ENCODE measurements around the gene SLC16A11.
A peak's percentile ranks its signal among the peaks of the same experiment; 100 is the strongest.

SLC16A11 gene

DNA sequence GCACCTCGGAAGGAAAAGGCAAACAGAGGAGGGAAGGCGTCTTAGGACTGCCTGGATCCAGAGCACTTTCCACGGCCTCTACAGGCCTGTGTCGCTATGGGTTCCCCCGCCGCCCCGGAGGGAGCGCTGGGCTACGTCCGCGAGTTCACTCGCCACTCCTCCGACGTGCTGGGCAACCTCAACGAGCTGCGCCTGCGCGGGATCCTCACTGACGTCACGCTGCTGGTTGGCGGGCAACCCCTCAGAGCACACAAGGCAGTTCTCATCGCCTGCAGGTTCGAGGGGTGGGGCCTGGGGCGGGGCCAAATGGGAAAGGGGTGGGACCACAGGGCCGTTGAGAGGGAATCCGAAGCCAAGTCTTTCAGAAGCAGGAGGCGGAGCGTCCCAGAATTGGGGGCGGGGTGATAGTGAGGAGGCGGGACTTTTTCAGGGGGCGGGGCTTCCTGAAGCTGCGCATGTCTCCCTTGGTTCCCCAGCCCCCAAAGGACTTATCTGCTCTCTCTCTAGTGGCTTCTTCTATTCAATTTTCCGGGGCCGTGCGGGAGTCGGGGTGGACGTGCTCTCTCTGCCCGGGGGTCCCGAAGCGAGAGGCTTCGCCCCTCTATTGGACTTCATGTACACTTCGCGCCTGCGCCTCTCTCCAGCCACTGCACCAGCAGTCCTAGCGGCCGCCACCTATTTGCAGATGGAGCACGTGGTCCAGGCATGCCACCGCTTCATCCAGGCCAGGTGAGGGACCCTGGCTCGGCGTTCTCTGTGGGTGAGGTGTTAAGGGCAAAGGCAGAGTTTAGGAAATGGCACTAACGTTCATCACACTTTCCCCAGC, 20.1 kb downstream of the SLC16A11 start:
- Mint-ChIP-seq H3K4me1 (ENCODE audit: low read depth) (peaks cover 29% of the 10 kb centered on the region), H3K27me3 (peaks cover 11% of the 10 kb centered on the region), H3K9me3 (no peaks in the 10 kb centered on the region), H3K27ac (peak overlapping the region; percentile 77), H3K4me3 (peak overlapping the region; percentile 46), H3K36me3 (ENCODE audit: low read depth) (no peaks in the 10 kb centered on the region)
- DNase-seq = peak; percentile 97

DNA sequence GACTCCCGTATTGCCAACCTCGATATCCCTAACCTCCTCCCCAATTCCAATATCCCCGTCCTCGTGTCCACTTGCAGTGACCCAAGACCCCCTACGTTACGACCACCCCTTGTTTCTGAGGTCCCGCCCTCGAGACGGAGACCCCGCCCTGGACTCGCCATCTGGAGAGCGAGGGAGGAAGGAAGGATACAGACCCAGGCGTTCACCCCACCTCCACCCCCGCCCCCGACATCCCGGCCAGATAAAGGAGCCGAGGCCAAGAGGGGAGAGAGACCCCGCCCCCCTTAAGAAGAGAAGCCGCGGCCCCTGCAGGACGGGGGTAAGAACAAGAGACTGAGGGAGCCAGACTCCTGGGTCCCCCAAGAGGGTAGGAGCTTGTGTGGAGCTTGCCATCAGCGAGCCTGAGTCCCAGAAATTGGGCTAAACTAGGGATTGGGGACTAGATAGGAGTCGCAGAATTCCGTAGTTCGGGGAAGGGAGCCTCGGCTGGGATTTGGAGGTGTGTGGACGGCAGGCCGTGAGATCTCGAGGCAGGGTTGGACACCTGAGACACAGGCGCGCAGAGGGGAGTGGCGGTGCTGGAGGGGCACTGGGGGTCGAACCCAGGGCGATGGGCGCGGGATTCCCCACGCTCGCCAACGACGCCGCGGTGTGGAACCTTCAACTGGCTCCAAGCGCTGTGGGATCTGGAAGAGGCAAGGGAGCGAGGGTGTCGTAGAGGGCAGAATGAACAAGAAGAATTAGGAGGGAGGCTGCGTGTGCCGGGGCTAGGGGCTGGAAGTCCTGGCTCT, 20.9 kb downstream of the SLC16A11 start, which contains the start of gene BCL6B:
Gene BCL6B, plus strand, starts transcription at position 270 of the 791 bp plus-strand sequence. CDS start 622 bp downstream, outside the sequence.
- DNase-seq = peak; percentile 47
- H3K4me1 Mint-ChIP-seq (ENCODE audit: low read depth) = peaks cover 34% of the 10 kb centered on the region
- H3K4me3 Mint-ChIP-seq = peak within 1 kb of the TSS; percentile 46
- H3K9me3 Mint-ChIP-seq = no peaks in the 10 kb centered on the region
- H3K27me3 Mint-ChIP-seq = peaks cover 11% of the 10 kb centered on the region
- no peaks in the 10 kb centered on the region for H3K36me3 Mint-ChIP-seq (ENCODE audit: low read depth)
- peak within 1 kb of the TSS; percentile 77 for H3K27ac Mint-ChIP-seq

DNA sequence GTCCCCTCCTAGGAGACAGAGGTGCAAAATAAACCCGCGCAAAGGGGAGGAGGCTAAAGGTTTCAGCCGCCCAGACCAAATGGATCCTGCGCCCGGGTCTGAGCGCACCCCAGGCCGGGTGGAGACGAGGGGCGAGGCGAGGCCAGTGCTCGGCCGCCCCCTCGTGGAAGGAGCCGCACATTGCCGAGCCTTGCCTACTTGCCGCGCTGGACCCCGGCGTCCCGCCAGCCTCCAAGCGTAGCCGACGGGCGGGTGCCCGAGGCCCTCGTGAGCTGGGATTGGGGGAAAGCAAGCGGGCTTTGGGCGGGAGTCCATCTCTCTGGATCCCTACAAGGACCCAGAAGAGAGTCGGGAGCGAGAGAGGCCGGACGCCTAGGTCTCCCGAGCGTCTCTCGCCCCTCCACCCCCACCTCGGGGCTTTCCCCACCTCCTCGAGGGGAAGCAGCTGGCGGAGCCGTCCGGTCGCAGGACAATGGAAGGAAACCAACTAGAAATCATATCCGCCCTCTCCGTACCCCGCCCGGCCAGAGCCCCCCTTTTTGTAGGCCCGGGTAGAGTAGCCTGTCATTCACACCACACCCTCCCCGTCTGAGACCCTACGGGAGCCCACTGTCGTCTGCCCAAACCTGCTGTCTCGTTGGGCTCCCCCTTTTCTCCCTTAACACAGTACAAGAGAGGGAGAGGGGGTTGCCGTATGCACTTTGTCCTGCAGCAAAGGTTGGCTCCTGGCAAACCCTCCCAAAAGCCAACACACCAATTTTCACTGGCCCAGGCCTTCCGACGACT, 21.7 kb downstream of the SLC16A11 start:
- Mint-ChIP-seq H3K9me3 (no peaks in the 10 kb centered on the region), H3K27ac (no peak overlapping the region), H3K4me1 (ENCODE audit: low read depth) (peaks cover 42% of the 10 kb centered on the region), H3K36me3 (ENCODE audit: low read depth) (peaks cover 7% of the 10 kb centered on the region), H3K27me3 (peaks cover 11% of the 10 kb centered on the region), H3K4me3 (peak overlapping the region; percentile 44)
- DNase-seq = peak; percentile 90

DNA sequence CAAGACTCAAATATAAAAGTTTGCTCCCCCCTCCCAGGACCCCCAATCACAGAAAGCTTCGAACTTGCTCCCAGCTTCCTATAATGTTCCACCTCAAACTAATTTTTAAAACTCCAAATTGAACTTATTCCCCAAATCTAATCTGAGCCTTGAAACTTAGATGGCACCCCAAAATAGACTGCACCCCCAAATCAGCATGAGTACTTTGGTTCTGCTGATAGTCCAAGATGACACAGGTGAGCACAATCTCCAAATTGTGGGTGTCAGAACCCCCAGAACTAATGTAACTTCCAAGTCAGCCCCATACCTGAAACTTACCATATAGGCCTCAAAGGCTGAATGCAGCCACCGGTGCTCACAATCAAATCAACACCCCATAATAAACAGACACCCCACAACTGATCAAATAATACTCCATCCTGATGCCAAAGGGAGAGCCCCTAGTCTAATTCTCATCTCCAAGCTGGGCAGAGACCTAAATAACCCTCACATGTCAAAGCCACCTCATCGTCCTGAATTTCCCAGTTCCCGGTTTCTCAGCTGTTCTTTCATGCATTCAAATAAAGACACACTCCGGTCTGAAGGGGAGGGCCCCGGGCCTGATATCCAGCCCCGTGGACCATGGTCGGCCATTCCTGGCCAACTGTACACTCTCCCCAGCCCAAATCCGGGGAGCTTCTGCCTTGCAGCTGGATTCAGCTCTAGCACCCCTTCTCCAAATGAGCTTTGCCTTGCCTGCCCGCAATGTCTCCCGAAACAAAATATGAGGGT, 22.8 kb downstream of the SLC16A11 start:
- Mint-ChIP-seq H3K4me3 (no peak overlapping the region), H3K36me3 (ENCODE audit: low read depth) (peaks cover 18% of the 10 kb centered on the region), H3K9me3 (no peaks in the 10 kb centered on the region), H3K27ac (no peak overlapping the region), H3K4me1 (ENCODE audit: low read depth) (peaks cover 53% of the 10 kb centered on the region), H3K27me3 (peaks cover 11% of the 10 kb centered on the region)
- no peak for DNase-seq

DNA sequence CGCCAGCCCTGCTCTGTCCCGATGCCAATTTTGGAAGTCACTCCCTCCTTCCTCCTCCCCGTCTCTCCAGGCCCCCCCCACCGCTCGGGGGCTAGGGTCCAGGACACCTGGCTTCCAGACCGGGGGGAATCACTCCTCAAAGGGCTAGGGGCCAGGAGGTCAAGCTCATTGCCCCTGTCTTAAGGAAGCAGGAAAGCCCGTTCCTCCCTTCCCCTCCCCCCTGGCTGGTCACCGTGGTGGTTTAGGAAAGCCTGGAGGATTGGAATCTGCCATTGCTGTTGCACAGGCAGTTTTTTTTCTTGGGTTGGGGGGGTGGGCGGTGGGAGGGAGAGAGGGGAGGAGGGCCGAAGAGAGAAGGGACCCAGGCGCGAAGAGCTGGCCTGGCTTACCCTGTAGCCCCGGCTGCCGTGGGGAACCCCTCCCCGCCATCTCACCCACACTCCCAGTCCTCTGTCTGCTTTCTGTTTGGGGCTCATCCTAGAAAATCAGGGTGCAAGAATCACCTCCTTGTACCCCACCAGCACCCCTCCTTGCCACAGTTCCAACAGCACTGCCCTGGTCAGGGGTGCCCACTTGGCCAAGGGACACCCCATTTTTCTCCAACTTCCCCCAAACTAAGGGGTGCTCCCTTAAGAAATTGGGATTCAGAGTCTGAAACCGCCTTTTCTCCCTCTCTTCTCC, 23.9 kb downstream of the SLC16A11 start:
- Mint-ChIP-seq H3K4me1 (ENCODE audit: low read depth) (peaks cover 64% of the 10 kb centered on the region), H3K36me3 (ENCODE audit: low read depth) (peaks cover 30% of the 10 kb centered on the region), H3K27ac (no peak overlapping the region), H3K27me3 (peaks cover 11% of the 10 kb centered on the region), H3K9me3 (no peaks in the 10 kb centered on the region), H3K4me3 (no peak overlapping the region)
- no peak for DNase-seq

DNA sequence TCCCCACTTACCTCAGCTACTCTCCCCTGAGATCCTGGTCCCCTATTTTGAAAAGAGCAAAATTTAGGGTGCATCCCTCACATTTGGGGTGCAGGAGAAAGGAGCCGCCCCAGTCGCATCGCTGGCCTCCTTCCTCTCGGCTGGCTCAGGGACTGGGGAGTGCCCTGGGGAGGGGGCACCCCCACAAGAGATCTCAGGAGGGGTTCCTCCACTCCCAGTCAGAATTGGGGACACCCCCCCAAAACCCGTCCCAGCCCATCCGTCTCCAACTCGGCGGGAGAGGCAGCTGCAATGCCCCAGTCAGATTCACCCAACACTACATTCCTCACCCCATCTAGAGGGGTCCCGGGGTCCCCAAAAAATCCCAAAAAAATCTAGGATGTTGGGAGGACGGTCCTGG, 24.5 kb downstream of the SLC16A11 start:
- peaks cover 32% of the 10 kb centered on the region for H3K36me3 Mint-ChIP-seq (ENCODE audit: low read depth)

DNA sequence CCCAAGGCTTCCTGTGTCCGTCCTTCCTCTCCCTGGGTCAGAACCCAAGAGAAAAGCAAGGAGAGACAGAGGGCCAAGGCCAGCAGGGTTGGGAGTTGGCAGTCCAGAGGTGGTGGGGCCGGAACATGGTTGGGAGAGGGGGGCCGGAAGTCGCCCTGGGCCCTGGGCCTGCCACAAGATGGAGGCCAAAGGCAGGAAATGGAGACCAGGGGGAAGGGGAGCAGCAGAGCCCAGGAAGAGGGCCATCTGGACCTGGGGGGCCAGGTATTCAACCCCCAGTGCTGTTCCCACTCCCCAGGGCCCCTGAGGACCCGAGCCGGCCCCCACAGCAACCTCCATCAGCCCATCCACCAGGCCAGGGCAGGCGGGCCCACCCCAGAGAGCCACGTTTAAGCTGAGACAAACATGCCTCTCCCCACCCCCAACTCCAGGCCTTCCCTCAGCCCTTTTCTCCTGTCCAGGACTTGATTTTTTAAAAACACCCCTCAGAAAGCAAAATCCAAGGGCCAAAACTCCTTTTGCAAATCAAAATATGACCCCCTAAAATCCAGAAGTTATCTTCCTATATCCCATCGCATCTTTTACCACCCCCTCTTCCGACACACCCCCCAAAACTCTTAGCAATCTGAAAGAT, 25.4 kb downstream of the SLC16A11 start:
- H3K4me3 Mint-ChIP-seq = no peak overlapping the region
- peaks cover 59% of the 10 kb centered on the region for H3K4me1 Mint-ChIP-seq (ENCODE audit: low read depth)
- peaks cover 41% of the 10 kb centered on the region for H3K36me3 Mint-ChIP-seq (ENCODE audit: low read depth)
- H3K9me3 Mint-ChIP-seq = no peaks in the 10 kb centered on the region
- H3K27me3 Mint-ChIP-seq = peaks cover 9% of the 10 kb centered on the region
- no peak overlapping the region for H3K27ac Mint-ChIP-seq
- DNase-seq = no peak

More for the DNA sequence above, 24.5 kb downstream of the SLC16A11 start:
- H3K4me3 Mint-ChIP-seq = no peak overlapping the region
- H3K27me3 Mint-ChIP-seq = peaks cover 11% of the 10 kb centered on the region
- H3K4me1 Mint-ChIP-seq (ENCODE audit: low read depth) = peaks cover 64% of the 10 kb centered on the region
- H3K27ac Mint-ChIP-seq = no peak overlapping the region
- DNase-seq = no peak
- H3K9me3 Mint-ChIP-seq = no peaks in the 10 kb centered on the region

DNA sequence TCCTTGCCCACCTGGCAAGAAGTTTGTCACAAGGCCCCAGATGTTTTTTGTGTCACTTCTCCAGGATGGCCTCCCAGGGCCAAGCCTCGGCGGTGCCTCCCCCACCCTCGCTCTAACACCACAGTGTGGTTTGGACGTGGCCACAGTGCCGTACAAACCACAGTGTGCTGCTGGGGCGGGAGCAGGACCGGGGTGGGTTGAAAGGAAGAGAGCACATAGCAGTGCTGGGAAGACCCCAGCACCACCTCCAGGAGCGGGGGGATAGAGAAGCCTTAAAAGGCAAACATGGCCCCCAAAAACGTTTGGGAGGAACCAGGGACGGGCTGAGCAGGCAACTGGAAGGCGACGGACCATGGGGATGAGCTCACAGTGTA, 26.1 kb downstream of the SLC16A11 start:
- Mint-ChIP-seq H3K4me1 (ENCODE audit: low read depth) (peaks cover 54% of the 10 kb centered on the region), H3K27ac (peak overlapping the region; percentile 9), H3K9me3 (no peaks in the 10 kb centered on the region), H3K4me3 (no peak overlapping the region), H3K36me3 (ENCODE audit: low read depth) (peaks cover 48% of the 10 kb centered on the region), H3K27me3 (peaks cover 4% of the 10 kb centered on the region)
- no peak for DNase-seq

DNA sequence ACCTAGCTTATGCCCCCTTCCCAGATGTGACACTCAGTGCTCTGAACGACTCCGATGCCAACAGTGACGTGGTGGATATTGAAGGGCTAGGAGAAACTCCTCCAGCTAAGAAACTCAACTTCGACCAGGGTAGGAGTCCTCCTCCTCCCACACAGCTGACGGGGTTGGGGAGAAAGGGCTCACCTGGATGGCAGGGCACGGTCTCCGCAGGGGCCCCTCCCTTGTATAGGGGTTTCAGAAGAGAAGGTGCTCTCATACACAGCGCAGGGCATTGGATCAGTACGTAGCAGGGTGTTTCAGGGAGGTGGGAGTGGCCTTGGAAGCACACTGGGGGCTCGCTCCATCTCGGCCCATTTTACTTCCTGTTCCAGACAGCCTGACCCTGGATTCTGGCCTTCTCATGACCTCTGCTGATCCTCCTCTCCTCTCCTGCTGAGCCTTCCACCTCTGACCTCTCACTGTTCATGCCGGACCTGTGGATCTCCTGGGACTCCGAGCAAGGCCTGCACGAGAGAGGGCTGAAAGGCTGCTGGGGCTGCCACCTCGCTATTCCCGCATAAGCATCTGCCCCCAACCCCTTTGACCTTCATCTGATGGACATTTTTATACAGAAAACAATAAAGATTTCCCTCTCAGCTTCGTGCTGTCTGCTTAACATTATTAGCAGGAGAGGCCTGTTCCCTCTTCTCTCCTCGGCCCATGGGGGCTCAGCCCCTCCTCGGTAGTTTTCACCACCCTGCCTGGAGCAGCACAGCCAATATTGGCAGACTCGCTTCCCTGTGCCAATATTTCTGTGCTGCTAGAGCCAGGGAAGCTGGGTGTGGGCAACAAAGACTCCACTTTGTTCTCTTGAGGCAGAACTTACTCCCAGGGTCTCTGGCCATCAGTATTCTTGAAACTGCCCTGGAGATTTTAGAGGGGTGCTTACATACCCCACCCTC, 26.7 kb downstream of the SLC16A11 start:
- Mint-ChIP-seq H3K27ac (peak overlapping the region; percentile 98), H3K27me3 (no peaks in the 10 kb centered on the region), H3K9me3 (no peaks in the 10 kb centered on the region), H3K36me3 (ENCODE audit: low read depth) (peaks cover 52% of the 10 kb centered on the region), H3K4me3 (peak overlapping the region; percentile 98), H3K4me1 (ENCODE audit: low read depth) (peaks cover 49% of the 10 kb centered on the region)
- DNase-seq = no peak

DNA sequence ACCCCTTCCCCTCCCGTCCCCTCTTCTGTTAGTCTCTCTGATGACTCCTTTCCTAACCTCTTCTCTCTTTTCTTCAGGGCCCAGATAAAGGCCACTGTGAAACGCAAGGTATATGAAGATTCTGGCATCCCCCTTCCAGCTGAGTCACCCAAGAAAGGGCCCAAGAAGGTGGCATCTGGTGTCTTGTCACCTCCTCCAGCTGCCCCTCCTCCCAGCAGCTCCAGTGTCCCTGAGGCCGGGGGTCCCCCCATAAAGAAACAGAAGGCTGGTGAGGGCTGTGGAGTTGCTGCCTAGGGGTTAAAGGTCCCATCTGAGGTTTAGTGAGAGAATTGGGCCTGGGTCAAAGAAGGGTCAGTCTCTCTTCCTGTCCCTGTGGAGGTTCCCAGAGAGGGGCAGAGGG, 27.5 kb downstream of the SLC16A11 start:
- Mint-ChIP-seq H3K27me3 (no peaks in the 10 kb centered on the region), H3K9me3 (no peaks in the 10 kb centered on the region), H3K4me3 (peak overlapping the region; percentile 98), H3K36me3 (ENCODE audit: low read depth) (peaks cover 57% of the 10 kb centered on the region), H3K4me1 (ENCODE audit: low read depth) (peaks cover 49% of the 10 kb centered on the region), H3K27ac (peak overlapping the region; percentile 98)
- no peak for DNase-seq

DNA sequence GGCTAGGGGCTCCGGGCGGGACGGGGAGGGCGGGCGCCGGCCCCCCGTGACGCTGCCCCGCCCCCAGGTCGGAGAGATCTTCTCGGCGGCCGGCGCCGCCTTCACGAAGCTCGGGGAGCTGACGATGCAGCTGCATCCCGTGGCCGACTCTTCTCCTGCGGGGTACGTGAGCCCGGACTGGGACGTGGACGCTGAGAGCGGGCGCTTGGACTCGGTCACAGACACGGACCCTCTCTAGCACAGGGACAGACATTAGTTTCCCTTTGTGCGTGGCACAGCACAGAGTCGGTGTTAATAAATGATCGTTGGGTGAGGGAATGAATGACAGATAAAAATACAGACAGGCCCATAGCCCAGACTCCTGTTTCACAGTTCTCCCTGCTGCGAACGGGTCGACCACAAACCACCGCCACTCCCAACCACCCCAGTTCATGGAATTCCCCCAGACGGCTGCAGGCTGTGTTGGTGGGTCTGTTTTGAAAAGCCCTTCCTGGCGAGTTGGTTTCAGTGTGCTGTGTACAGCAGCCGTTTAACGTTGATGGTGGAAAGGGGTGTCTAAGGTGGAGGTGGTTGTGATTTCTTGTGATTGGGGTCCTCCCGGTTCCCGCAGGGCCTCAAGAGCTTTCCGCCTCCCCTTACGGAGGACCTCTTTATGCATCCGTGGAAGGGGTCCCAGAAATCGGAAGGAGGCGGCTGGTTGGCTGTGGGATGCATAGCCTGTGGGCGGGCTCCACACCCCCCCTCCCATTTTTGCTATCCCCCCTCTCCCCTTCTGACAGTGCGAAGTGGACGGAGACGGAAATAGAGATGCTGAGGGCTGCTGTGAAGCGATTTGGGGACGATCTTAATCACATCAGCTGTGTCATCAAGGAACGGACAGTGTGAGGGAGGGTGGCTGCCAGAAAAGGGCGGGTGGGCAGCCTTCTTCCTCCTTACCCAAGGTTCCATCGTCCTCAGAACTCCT, 28.6 kb downstream of the SLC16A11 start:
- no peaks in the 10 kb centered on the region for H3K9me3 Mint-ChIP-seq
- DNase-seq = peak; percentile 81
- peak overlapping the region; percentile 98 for H3K4me3 Mint-ChIP-seq
- H3K36me3 Mint-ChIP-seq (ENCODE audit: low read depth) = peaks cover 62% of the 10 kb centered on the region
- H3K4me1 Mint-ChIP-seq (ENCODE audit: low read depth) = peaks cover 56% of the 10 kb centered on the region
- H3K27me3 Mint-ChIP-seq = no peaks in the 10 kb centered on the region
- H3K27ac Mint-ChIP-seq = peak overlapping the region; percentile 98
